ENCODE data around the gene TPO. TPM values are rescaled to one million over a fixed set of nuclear protein-coding genes. Genes with fewer than 3 reads are reported as not detected.

Gene TPO
- total and polyA plus RNA-seq, 11 donors: 3.0 to 13.8 (median 8.4) TPM

DNA sequence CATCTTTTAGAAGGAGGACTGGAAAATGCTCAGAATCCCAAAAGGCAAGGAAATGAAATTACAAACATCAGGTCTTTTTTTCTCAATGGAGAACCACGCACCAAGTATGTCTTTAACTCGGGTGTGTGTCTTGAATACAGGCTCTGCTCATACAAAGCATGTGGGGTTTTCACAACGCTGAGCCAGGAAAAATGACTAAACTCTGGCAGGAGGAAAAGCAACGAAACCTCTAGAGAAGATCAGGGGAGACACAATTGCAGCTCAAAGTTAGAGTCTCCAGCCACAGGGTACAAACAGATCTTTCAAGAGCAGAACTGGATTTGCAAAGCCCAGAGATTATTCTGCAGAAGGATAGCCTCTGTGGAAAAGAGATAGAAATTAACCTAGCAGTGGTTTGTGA lies 42.8 kb upstream of the TPO start:
- TF ChIP-seq CTCF (IDR thresholded peaks at IDR 0.05): no peak
- H3K36me3 ChIP-seq: no peaks in the 10 kb centered on the region
- peaks cover 0 to 3% (median 0%) of the 10 kb centered on the region in 12 donors for H3K4me1 ChIP-seq
- H3K4me3 ChIP-seq: no peak overlapping the region
- intact Hi-C loops (cut with DNase I): loop anchor here in 2 of 10 donors (5.0 to 10.0 kb wide), 3 partner anchors 33 to 126 kb away; no protein-coding TSS in a partner anchor
- ATAC-seq (no peak), DNase-seq (no peak)
- H3K27me3 ChIP-seq: peaks cover 0 to 8% (median 0%) of the 10 kb centered on the region in 9 donors
- H3K27ac ChIP-seq: no peak overlapping the region
- 59 to 73% (median 70%) methylated on average over 4 of the region's 4 CpGs for WGBS, 4 donors
- H3K9me3 ChIP-seq: no peaks in the 10 kb centered on the region

- DNase-seq (no peak), ATAC-seq (no peak)
- TF ChIP-seq POLR2A (IDR thresholded peaks at IDR 0.05): no peak
- TF ChIP-seq CTCF (IDR thresholded peaks at IDR 0.05): no peak
- intact Hi-C loops (cut with DNase I): loop anchor here in 2 of 10 donors (5.0 to 10.0 kb wide), 3 partner anchors 34 to 126 kb away; no protein-coding TSS in a partner anchor
- H3K27me3 ChIP-seq: peaks cover 0 to 8% (median 0%) of the 10 kb centered on the region in 9 donors
- 82 to 88% (median 84%) methylated on average over 11 of the region's 11 CpGs for WGBS, 4 donors
- no peaks in the 10 kb centered on the region for H3K9me3 ChIP-seq
- H3K4me3 ChIP-seq: no peak overlapping the region
- peaks cover 0 to 3% (median 0%) of the 10 kb centered on the region in 12 donors for H3K4me1 ChIP-seq
- no peaks in the 10 kb centered on the region for H3K36me3 ChIP-seq
- no peak overlapping the region for H3K27ac ChIP-seq
These were observed 42.2 kb upstream of the TPO start for GRCh38 chr2:1371082-1371481.

DNA sequence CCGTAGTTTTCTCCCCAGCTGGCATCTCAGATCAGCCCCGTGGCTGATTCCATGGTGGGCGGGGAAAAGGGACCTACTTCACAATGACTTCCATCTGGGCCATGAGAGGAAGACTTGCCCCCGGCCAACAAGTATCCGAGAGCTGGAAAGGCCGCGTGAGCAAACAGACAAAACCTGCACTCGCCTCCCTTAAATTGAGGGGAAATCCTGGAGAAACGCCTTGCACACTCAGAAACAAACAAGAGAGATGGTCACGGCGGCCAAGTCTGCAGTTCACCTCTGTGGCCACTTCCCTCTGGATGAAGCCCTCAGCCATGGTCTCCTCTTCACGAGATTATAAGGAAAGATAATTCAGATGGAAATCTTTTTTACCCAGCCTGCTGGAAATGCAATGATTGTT lies 39.4 kb upstream of the TPO start:
- Histone ChIP-seq H3K27ac (peak overlapping the region; percentile 40 to 83 (median 72)), H3K36me3 (no peaks in the 10 kb centered on the region), H3K4me1 (peaks cover 0 to 3% (median 0%) of the 10 kb centered on the region in 12 donors), H3K9me3 (no peaks in the 10 kb centered on the region), H3K4me3 (peak overlapping the region; percentile 21 to 58 (median 48)), H3K27me3 (peaks cover 0 to 5% (median 0%) of the 10 kb centered on the region in 9 donors)
- WGBS, 4 donors: 64 to 83% (median 69%) methylated on average over 11 to 12 of the region's 12 CpGs
- intact Hi-C loops (cut with DNase I): loop anchor here in 2 of 10 donors (5.0 to 10.0 kb wide), 3 partner anchors 37 to 129 kb away; no protein-coding TSS in a partner anchor
- TF ChIP-seq POLR2A (IDR thresholded peaks at IDR 0.05) (peak in 1 of 2 donors; percentile 23), CTCF (IDR thresholded peaks at IDR 0.05) (peak in 1 of 12 donors; percentile 10)
- ATAC-seq (peak; percentile 53 to 70 (median 65)), DNase-seq (peak in 3 of 5 donors; percentile 28 to 62 (median 33))

GRCh38 chr2:1374287-1374686 lies 39.0 kb upstream of the TPO start:
- peaks cover 0 to under 1% (median 0%) of the 10 kb centered on the region in 9 donors for H3K27me3 ChIP-seq
- DNase-seq (no peak), ATAC-seq (peak in 2 of 4 donors; percentile 10 to 45)
- H3K4me1 ChIP-seq: peaks cover 0 to 3% (median 0%) of the 10 kb centered on the region in 12 donors
- intact Hi-C loops (cut with DNase I): loop anchor here in 2 of 10 donors (5.0 to 10.0 kb wide), 3 partner anchors 37 to 129 kb away; no protein-coding TSS in a partner anchor
- TF ChIP-seq POLR2A (IDR thresholded peaks at IDR 0.05) (no peak), CTCF (IDR thresholded peaks at IDR 0.05) (no peak)
- no peaks in the 10 kb centered on the region for H3K36me3 ChIP-seq
- 58 to 73% (median 67%) methylated on average over 11 of the region's 11 CpGs for WGBS, 4 donors
- no peaks in the 10 kb centered on the region for H3K9me3 ChIP-seq
- peak overlapping the region; percentile 40 to 83 (median 72) for H3K27ac ChIP-seq
- peak overlapping the region; percentile 21 to 58 (median 48) for H3K4me3 ChIP-seq
